Tibial nerve (tissue), 3 donors: ENCODE data around the gene RAB5B.

Experiments used
- CTCF ChIP-seq, 5 experiments: fragments of 200-600 bp in 3 of 5; fragments of 450-650 bp in 2 of 5; sonication (generic) in 3 of 5; IDR thresholded peaks; one replicate each; pipeline ENCODE4 v1.5.1; 2016 to 2019; ENCODE audit warnings: antibody characterized with exemption in 5 of 5, mild to moderate bottlenecking in 3 of 5, moderate library complexity in 2 of 5
- POLR2A ChIP-seq, 2 donors: fragments of 450-650 bp; IDR thresholded peaks; one replicate each; pipeline ENCODE4 v1.6.1; 2017; ENCODE audit warnings: antibody characterized with exemption in 2 of 2, mild to moderate bottlenecking in 2 of 2, moderate library complexity in 2 of 2

GRCh38 chr12:55957106-55957859 is 16.6 kb upstream of the RAB5B start:
- no peak for TF ChIP-seq CTCF (IDR thresholded peaks at IDR 0.05)
- TF ChIP-seq POLR2A (IDR thresholded peaks at IDR 0.05) = no peak
